Measurements from ENCODE around the gene DLGAP1. TPM values are rescaled to one million over a fixed set of nuclear protein-coding genes. Genes with fewer than 3 reads are reported as not detected.

Gene DLGAP1
- total and polyA plus RNA-seq, 2 experiments from 2014 or later, result 17.0 to 48.5 TPM

DNA sequence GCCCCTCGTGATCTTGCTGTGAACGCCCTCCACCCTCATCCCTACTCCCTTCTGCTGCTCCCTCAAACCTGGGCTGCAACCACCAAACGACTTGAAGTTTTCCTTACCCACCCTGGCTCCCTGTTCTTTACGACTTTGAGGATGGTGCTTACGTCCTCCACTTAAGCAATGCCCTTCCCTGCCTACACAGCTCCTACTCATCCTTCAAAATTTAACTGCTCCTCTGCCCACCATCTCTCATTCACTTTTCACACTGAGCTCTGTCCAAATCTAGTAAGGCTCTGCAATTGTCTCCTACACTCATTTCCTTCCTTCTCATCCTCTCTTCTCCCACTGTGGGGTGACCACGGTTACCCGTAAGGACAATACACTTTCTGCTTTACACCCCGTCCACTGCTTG is 554.1 kb downstream of the DLGAP1 start:
- Histone ChIP-seq H3K27ac (ENCODE audit: low read depth) (no peak overlapping the region), H3K79me2 (replicated peaks; ENCODE audit: insufficient read depth) (no peaks in the 10 kb centered on the region), H3F3A (replicated peaks; ENCODE audit: low read depth) (no peaks in the 10 kb centered on the region), H3K4me3 (no peak overlapping the region), H2AFZ (no peak overlapping the region), H4K20me1 (replicated peaks; ENCODE audit: insufficient read depth) (no peaks in the 10 kb centered on the region), H3K36me3 (ENCODE audit: insufficient read depth) (no peaks in the 10 kb centered on the region), H3K27me3 (ENCODE audit: insufficient read depth) (no peaks in the 10 kb centered on the region), H3K4me2 (no peak overlapping the region), H3K4me1 (ENCODE audit: insufficient read depth) (no peaks in the 10 kb centered on the region), H3K9me2 (ENCODE audit: insufficient read depth) (no peaks in the 10 kb centered on the region)
- H3K36me3 Mint-ChIP-seq (ENCODE audit: low read depth), result no peaks in the 10 kb centered on the region
- ATAC-seq (no peak), DNase-seq (ENCODE audit: low spot score) (no peak)
- H3K9me3 Mint-ChIP-seq, result no peaks in the 10 kb centered on the region
- no peaks in the 10 kb centered on the region for H3K27me3 Mint-ChIP-seq (ENCODE audit: insufficient read depth, low read depth, poor library complexity)
- TF ChIP-seq, protein P1, sequence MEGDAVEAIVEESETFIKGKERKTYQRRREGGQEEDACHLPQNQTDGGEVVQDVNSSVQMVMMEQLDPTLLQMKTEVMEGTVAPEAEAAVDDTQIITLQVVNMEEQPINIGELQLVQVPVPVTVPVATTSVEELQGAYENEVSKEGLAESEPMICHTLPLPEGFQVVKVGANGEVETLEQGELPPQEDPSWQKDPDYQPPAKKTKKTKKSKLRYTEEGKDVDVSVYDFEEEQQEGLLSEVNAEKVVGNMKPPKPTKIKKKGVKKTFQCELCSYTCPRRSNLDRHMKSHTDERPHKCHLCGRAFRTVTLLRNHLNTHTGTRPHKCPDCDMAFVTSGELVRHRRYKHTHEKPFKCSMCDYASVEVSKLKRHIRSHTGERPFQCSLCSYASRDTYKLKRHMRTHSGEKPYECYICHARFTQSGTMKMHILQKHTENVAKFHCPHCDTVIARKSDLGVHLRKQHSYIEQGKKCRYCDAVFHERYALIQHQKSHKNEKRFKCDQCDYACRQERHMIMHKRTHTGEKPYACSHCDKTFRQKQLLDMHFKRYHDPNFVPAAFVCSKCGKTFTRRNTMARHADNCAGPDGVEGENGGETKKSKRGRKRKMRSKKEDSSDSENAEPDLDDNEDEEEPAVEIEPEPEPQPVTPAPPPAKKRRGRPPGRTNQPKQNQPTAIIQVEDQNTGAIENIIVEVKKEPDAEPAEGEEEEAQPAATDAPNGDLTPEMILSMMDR (conservative IDR thresholded peaks at IDR 0.05; ENCODE audit: low read depth in 2 of 2), result no peak
- TF ChIP-seq NANOG (IDR thresholded peaks at IDR 0.05; ENCODE audit: borderline replicate concordance) (no peak), STAT1 (IDR thresholded peaks at IDR 0.05; ENCODE audit: unreplicated experiment) (no peak), REST (IDR thresholded peaks at IDR 0.05; ENCODE audit: unreplicated experiment) (no peak), ZNF331 (CRISPR knock-in tag; IDR thresholded peaks at IDR 0.05; ENCODE audit: low read depth) (no peak)
- H3K4me3 Mint-ChIP-seq, result no peak overlapping the region
- H3K4me1 Mint-ChIP-seq, result peaks cover 11% of the 10 kb centered on the region; the same call in 2 of the 3 replicates
- no peak overlapping the region for H3K27ac Mint-ChIP-seq

DNA sequence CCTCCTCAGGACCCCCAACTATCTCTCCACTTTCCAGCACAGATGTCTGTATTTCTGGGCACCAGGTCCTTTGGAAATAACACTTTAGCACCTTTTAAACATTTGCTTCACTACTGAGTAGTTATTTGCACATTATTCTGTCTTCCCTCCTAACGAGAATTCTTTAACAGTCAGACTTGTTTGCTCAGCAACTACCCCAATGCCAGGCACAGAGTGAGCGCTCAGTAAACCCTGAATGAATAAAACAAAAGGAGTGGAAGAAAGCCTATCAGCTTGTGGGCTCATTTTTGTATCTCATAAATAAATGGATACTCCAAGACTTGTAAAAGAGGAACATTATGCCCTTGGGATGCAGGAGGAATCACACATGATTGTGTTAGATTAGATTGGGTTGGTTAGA is 554.8 kb downstream of the DLGAP1 start:
- no peak for DNase-seq (ENCODE audit: low spot score)
- Mint-ChIP-seq H3K4me3 (no peak overlapping the region), H3K36me3 (ENCODE audit: low read depth) (no peaks in the 10 kb centered on the region), H3K27ac (no peak overlapping the region), H3K9me3 (no peaks in the 10 kb centered on the region), H3K4me1 (peaks cover 11% of the 10 kb centered on the region; the same call in 2 of the 3 replicates), H3K27me3 (ENCODE audit: insufficient read depth, low read depth, poor library complexity) (no peaks in the 10 kb centered on the region)
- Histone ChIP-seq H3K4me3 (no peak overlapping the region), H3K4me2 (no peak overlapping the region), H3K79me2 (replicated peaks; ENCODE audit: insufficient read depth) (no peaks in the 10 kb centered on the region), H2AFZ (no peak overlapping the region), H3F3A (replicated peaks; ENCODE audit: low read depth) (no peaks in the 10 kb centered on the region), H4K20me1 (replicated peaks; ENCODE audit: insufficient read depth) (no peaks in the 10 kb centered on the region), H3K36me3 (ENCODE audit: insufficient read depth) (no peaks in the 10 kb centered on the region), H3K27ac (ENCODE audit: low read depth) (no peak overlapping the region), H3K27me3 (ENCODE audit: insufficient read depth) (no peaks in the 10 kb centered on the region), H3K9me2 (ENCODE audit: insufficient read depth) (no peaks in the 10 kb centered on the region), H3K4me1 (ENCODE audit: insufficient read depth) (no peaks in the 10 kb centered on the region)
- no peak for ATAC-seq
- TF ChIP-seq, protein P2, sequence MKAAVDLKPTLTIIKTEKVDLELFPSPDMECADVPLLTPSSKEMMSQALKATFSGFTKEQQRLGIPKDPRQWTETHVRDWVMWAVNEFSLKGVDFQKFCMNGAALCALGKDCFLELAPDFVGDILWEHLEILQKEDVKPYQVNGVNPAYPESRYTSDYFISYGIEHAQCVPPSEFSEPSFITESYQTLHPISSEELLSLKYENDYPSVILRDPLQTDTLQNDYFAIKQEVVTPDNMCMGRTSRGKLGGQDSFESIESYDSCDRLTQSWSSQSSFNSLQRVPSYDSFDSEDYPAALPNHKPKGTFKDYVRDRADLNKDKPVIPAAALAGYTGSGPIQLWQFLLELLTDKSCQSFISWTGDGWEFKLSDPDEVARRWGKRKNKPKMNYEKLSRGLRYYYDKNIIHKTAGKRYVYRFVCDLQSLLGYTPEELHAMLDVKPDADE (IDR thresholded peaks at IDR 0.05), result no peak
- TF ChIP-seq EZH2phosphoT487 (IDR thresholded peaks at IDR 0.05; ENCODE audit: unreplicated experiment) (no peak), NANOG (IDR thresholded peaks at IDR 0.05; ENCODE audit: borderline replicate concordance) (no peak), REST (IDR thresholded peaks at IDR 0.05; ENCODE audit: unreplicated experiment) (no peak)

All from GM23338 (cell line).